H9 (cell line): ENCODE measurements around the gene STK32C. TPM values are rescaled to one million over a fixed set of nuclear protein-coding genes. Genes with fewer than 3 reads are reported as not detected.

Experiments used
- DNase-seq: peaks from one replicate; pipeline ENCODE4 v3.0.0-alpha.2; 2017
- H2AFZ ChIP-seq: one replicate; pipeline ENCODE4 v1.6.1; 2013; ENCODE audit warnings: mild to moderate bottlenecking, low read length, control low read depth, moderate library complexity
- H2AK5ac ChIP-seq: 2 replicates; pipeline ENCODE4 v1.6.1; 2013; ENCODE audit warnings: low read length, control low read depth, mixed read lengths; ENCODE audit not compliant: insufficient read length
- H2BK120ac ChIP-seq: one replicate; pipeline ENCODE4 v1.6.1; 2013; ENCODE audit warnings: low read depth, mild to moderate bottlenecking, low read length, control low read depth, inconsistent platforms; ENCODE audit not compliant: poor library complexity, severe bottlenecking
- H2BK12ac ChIP-seq: 2 replicates; pipeline ENCODE4 v1.6.1; 2013; ENCODE audit warnings: low read length, control low read depth, mixed read lengths, low read depth; ENCODE audit not compliant: insufficient read length
- H2BK15ac ChIP-seq: 2 replicates; pipeline ENCODE4 v1.6.1; 2013; ENCODE audit warnings: low read depth, low read length, control low read depth
- H2BK20ac ChIP-seq: one replicate; pipeline ENCODE4 v1.6.1; 2013; ENCODE audit warnings: low read depth, mild to moderate bottlenecking, low read length, control low read depth, inconsistent platforms; ENCODE audit not compliant: poor library complexity, severe bottlenecking
- H2BK5ac ChIP-seq: 2 replicates; pipeline ENCODE4 v1.6.1; 2013; ENCODE audit warnings: low read length, control low read depth, mixed read lengths; ENCODE audit not compliant: insufficient read length
- H3K14ac ChIP-seq: 2 replicates; pipeline ENCODE4 v1.6.1; 2013; ENCODE audit warnings: low read length, control low read depth; ENCODE audit not compliant: insufficient read depth
- H3K18ac ChIP-seq: 2 replicates; pipeline ENCODE4 v1.6.1; 2013; ENCODE audit warnings: low read depth, mild to moderate bottlenecking, mixed read lengths, low read length, control low read depth; ENCODE audit not compliant: insufficient read length
- H3K23ac ChIP-seq: 2 replicates; pipeline ENCODE4 v1.6.1; 2013; ENCODE audit warnings: low read length, control low read depth, mixed read lengths, low read depth; ENCODE audit not compliant: insufficient read length
- H3K23me2 ChIP-seq: 2 replicates; pipeline ENCODE4 v1.6.1; 2013; ENCODE audit warnings: low read depth, mild to moderate bottlenecking, mixed read lengths, low read length, control low read depth; ENCODE audit not compliant: insufficient read length, poor library complexity, severe bottlenecking
- H3K27ac ChIP-seq: 2 replicates; pipeline ENCODE4 v1.5.1; 2013; ENCODE audit warnings: low read length, control low read depth, mixed read lengths, low read depth; ENCODE audit not compliant: insufficient read length
- H3K27me3 ChIP-seq: 2 replicates; pipeline ENCODE4 v1.6.1; 2013; ENCODE audit warnings: low read length, control low read depth, inconsistent platforms; ENCODE audit not compliant: insufficient read depth
- H3K4ac ChIP-seq: 2 replicates; pipeline ENCODE4 v1.6.1; 2013; ENCODE audit warnings: low read depth, mild to moderate bottlenecking, control low read depth, inconsistent platforms, low read length, moderate library complexity
- H3K4me1 ChIP-seq: 2 replicates; pipeline ENCODE4 v1.6.1; 2013; ENCODE audit warnings: low read length, control low read depth, inconsistent platforms; ENCODE audit not compliant: insufficient read depth
- H3K4me2 ChIP-seq: 2 replicates; pipeline ENCODE4 v1.6.1; 2013; ENCODE audit warnings: low read length, control low read depth, mixed read lengths; ENCODE audit not compliant: insufficient read length, insufficient read depth
- H3K56ac ChIP-seq: 2 replicates; pipeline ENCODE4 v1.6.1; 2013; ENCODE audit warnings: low read depth, mild to moderate bottlenecking, mixed read lengths, low read length, control low read depth; ENCODE audit not compliant: insufficient read length
- H3K79me1 ChIP-seq: 2 replicates; pipeline ENCODE4 v1.6.1; 2013; ENCODE audit warnings: low read depth, mild to moderate bottlenecking, moderate library complexity, low read length, control low read depth, inconsistent platforms; ENCODE audit not compliant: insufficient read depth, poor library complexity, severe bottlenecking
- H3K79me2 ChIP-seq: 2 replicates; pipeline ENCODE4 v1.6.1; 2013; ENCODE audit warnings: low read length, control low read depth, inconsistent platforms; ENCODE audit not compliant: insufficient read depth
- H3K9ac ChIP-seq: 2 replicates; pipeline ENCODE4 v1.6.1; 2013; ENCODE audit warnings: low read length, control low read depth, mixed read lengths; ENCODE audit not compliant: insufficient read length; ENCODE audit errors: extremely low read depth
- H3K9me3 ChIP-seq: one replicate; pipeline ENCODE4 v1.6.1; 2013; ENCODE audit warnings: low read depth, low read length, inconsistent platforms; ENCODE audit not compliant: control insufficient read depth
- H3T11ph ChIP-seq: one replicate; pipeline ENCODE4 v1.6.1; 2013; ENCODE audit warnings: mild to moderate bottlenecking, low read length, control low read depth, inconsistent platforms
- H4K20me1 ChIP-seq: one replicate; pipeline ENCODE4 v1.6.1; 2013; ENCODE audit not compliant: control insufficient read depth, insufficient read length, insufficient read depth
- H4K5ac ChIP-seq: 2 replicates; pipeline ENCODE4 v1.6.1; 2013; ENCODE audit warnings: low read depth, mild to moderate bottlenecking, mixed read lengths, low read length, control low read depth; ENCODE audit not compliant: insufficient read length
- H4K8ac ChIP-seq: replicated peaks from 2 replicates; pipeline ENCODE4 v1.6.1; 2013; ENCODE audit warnings: low read length, control low read depth, mixed read lengths, low read depth; ENCODE audit not compliant: insufficient read length
- H4K91ac ChIP-seq: 2 replicates; pipeline ENCODE4 v1.6.1; 2013; ENCODE audit warnings: low read depth, mild to moderate bottlenecking, moderate library complexity, mixed read lengths, low read length, control low read depth; ENCODE audit not compliant: insufficient read length
- H3K27ac Mint-ChIP-seq, 3 experiments: 2 replicates in 2 of 3; 3 replicates in 1 of 3; pipeline ENCODE4 v1.8.0; 2020 to 2021; ENCODE audit warnings: mixed read lengths in 3 of 3, mild to moderate bottlenecking in 1 of 3, moderate library complexity in 1 of 3
- H3K27me3 Mint-ChIP-seq: 2 replicates; pipeline ENCODE4 v1.8.0; 2021; ENCODE audit warnings: low read depth, mild to moderate bottlenecking, moderate library complexity, mixed read lengths
- H3K36me3 Mint-ChIP-seq, 3 experiments: 2 replicates in 2 of 3; 3 replicates in 1 of 3; pipeline ENCODE4 v1.8.0; 2020 to 2021; ENCODE audit warnings: low read depth in 3 of 3, mixed read lengths in 3 of 3; ENCODE audit not compliant: insufficient read depth in 1 of 3
- H3K4me1 Mint-ChIP-seq, 2 experiments: 2 replicates each; pipeline ENCODE4 v1.8.0; 2020; ENCODE audit warnings: mixed read lengths in 2 of 2
- H3K4me3 Mint-ChIP-seq, 2 experiments: 2 replicates in 1 of 2; 3 replicates in 1 of 2; pipeline ENCODE4 v1.8.0; 2020 to 2021; ENCODE audit warnings: mild to moderate bottlenecking in 2 of 2, mixed read lengths in 2 of 2, moderate library complexity in 1 of 2
- H3K9me3 Mint-ChIP-seq, 2 experiments: 2 replicates in 1 of 2; 3 replicates in 1 of 2; pipeline ENCODE4 v1.8.0; 2020; ENCODE audit warnings: mild to moderate bottlenecking in 2 of 2, mixed read lengths in 2 of 2, moderate library complexity in 1 of 2
- CTCF ChIP-seq: fragments of 200-600 bp; sonication (generic); conservative IDR thresholded peaks from 3 replicates; pipeline ENCODE4 v1.8.0; 2021; ENCODE audit warnings: antibody characterized with exemption, mild to moderate bottlenecking
- WGBS: extraction: QIAGEN DNeasy Blood & Tissue Kit; methylation state at CpG from one replicate; pipeline ENCODE4 v1.1.7; 2013; ENCODE audit warnings: missing lambda C conversion rate, low lambda C conversion rate, mixed read lengths; ENCODE audit not compliant: insufficient read length; ENCODE audit errors: extremely low coverage; 5-methylcytosine and 5-hydroxymethylcytosine counted together
- total RNA-seq: library from RNA; stranded (reverse); gene quantifications from 2 replicates; pipeline ENCODE4 v1.2.1, GENCODE V29; 2021

STK32C gene
- total RNA-seq, 1 experiment from 2014 or later: 11.3 TPM

- H3K4me1 Mint-ChIP-seq: peaks cover 5% of the 10 kb centered on the region in 2 experiments
- H3K9me3 Mint-ChIP-seq: peaks cover 0 to 3% of the 10 kb centered on the region in 2 experiments; a peak in 3 of 5 replicates
- Histone ChIP-seq H2BK20ac (no peak overlapping the region), H2AFZ (no peak overlapping the region), H4K8ac (no peak overlapping the region), H3K27ac (no peak overlapping the region), H3K79me2 (no peaks in the 10 kb centered on the region), H3T11ph (no peak overlapping the region), H3K9me3 (no peaks in the 10 kb centered on the region), H3K4me1 (no peaks in the 10 kb centered on the region; the same call in 1 of the 2 replicates), H2BK12ac (no peak overlapping the region), H3K4me2 (no peak overlapping the region), H3K23me2 (peaks cover 12% of the 10 kb centered on the region), H2BK120ac (no peak overlapping the region), H3K56ac (no peak overlapping the region), H3K9ac (no peak overlapping the region), H4K5ac (no peak overlapping the region), H2AK5ac (no peak overlapping the region), H2BK15ac (no peak overlapping the region), H3K18ac (no peak overlapping the region), H3K27me3 (peaks cover 12% of the 10 kb centered on the region; the same call in 1 of the 2 replicates), H3K23ac (no peak overlapping the region), H3K4ac (no peak overlapping the region), H3K14ac (no peak overlapping the region), H4K91ac (no peak overlapping the region), H3K79me1 (no peaks in the 10 kb centered on the region), H2BK5ac (no peak overlapping the region), H4K20me1 (no peaks in the 10 kb centered on the region)
- no peak for DNase-seq
- H3K36me3 Mint-ChIP-seq: peaks cover 8 to 38% (median 34%) of the 10 kb centered on the region in 3 experiments; a peak in 6 of 7 replicates
- no peak overlapping the region for H3K4me3 Mint-ChIP-seq
- peaks cover 30% of the 10 kb centered on the region for H3K27me3 Mint-ChIP-seq
- no peak for TF ChIP-seq CTCF
- WGBS: no CpG with 5 or more reads among the region's 28 CpGs
- no peak overlapping the region for H3K27ac Mint-ChIP-seq
Measured at GRCh38 chr10:132192076-132192975, 115.4 kb downstream of the STK32C start.
